Left ventricle myocardium inferior (tissue), 1 donor: ENCODE data around the gene OR2AG1. TPM values are rescaled to one million over a fixed set of nuclear protein-coding genes. Genes with fewer than 3 reads are reported as not detected.
A peak's percentile ranks its signal among the peaks of the same experiment; 100 is the strongest.

Experiments used
- DNase-seq: peaks from one replicate; pipeline ENCODE4 v3.0.0-alpha.2; 2020
- H3K27ac ChIP-seq: fragments of 200-600 bp; replicated peaks from 2 replicates; pipeline ENCODE4 v1.8.0; 2021
- H3K27me3 ChIP-seq: fragments of 200-600 bp; 2 replicates; pipeline ENCODE4 v1.8.0; 2021; ENCODE audit warnings: low read depth
- H3K36me3 ChIP-seq: fragments of 200-600 bp; 2 replicates; pipeline ENCODE4 v1.8.0; 2021
- H3K4me1 ChIP-seq: fragments of 200-600 bp; 2 replicates; pipeline ENCODE4 v1.8.0; 2021
- H3K4me3 ChIP-seq: fragments of 200-600 bp; 2 replicates; pipeline ENCODE4 v1.8.0; 2021; ENCODE audit warnings: mild to moderate bottlenecking, moderate library complexity
- H3K9me3 ChIP-seq: fragments of 200-600 bp; replicated peaks from 2 replicates; pipeline ENCODE4 v1.8.0; 2021
- CTCF ChIP-seq: fragments of 200-600 bp; IDR thresholded peaks from 2 replicates; pipeline ENCODE4 v1.8.0; 2021; ENCODE audit warnings: antibody characterized with exemption, mild to moderate bottlenecking, borderline replicate concordance
- intact Hi-C: fragments of 100-400 bp; cut with micrococcal nuclease; formaldehyde crosslinking; loops from one replicate; pipeline ENCODE4 v1.11.0; 2022
- total RNA-seq: library from RNA; stranded (reverse); fragmentation: NEBNext Ultra II Directional; extraction: Animal tissue kit (Norgen Biotek cat#: 25700); gene quantifications from one replicate; pipeline ENCODE4 v1.2.1, GENCODE V29; 2021
- donor health status: DM: no; HTN: yes; CAD: no; lungs with severe emphysema.

The OR2AG1 gene
- total RNA-seq, 1 donor from 2014 or later: not detected

- H3K4me1 ChIP-seq: peaks cover 6% of the 10 kb centered on the region
- peak; percentile 75 for TF ChIP-seq CTCF
- H3K27ac ChIP-seq: no peak overlapping the region
- H3K27me3 ChIP-seq: no peaks in the 10 kb centered on the region
- no peak overlapping the region for H3K4me3 ChIP-seq
- peaks cover 8% of the 10 kb centered on the region for H3K36me3 ChIP-seq
- intact Hi-C loops: no loop called here
- peaks cover 7% of the 10 kb centered on the region for H3K9me3 ChIP-seq
- DNase-seq: no peak
Observed at GRCh38 chr11:6737872-6738466, 44.9 kb upstream of the OR2AG1 start.

- no peak for TF ChIP-seq CTCF
- no peak overlapping the region for H3K4me3 ChIP-seq
- H3K9me3 ChIP-seq: peaks cover 7% of the 10 kb centered on the region
- H3K36me3 ChIP-seq: peaks cover 4% of the 10 kb centered on the region
- no peaks in the 10 kb centered on the region for H3K27me3 ChIP-seq
- H3K4me1 ChIP-seq: peaks cover 6% of the 10 kb centered on the region
- H3K27ac ChIP-seq: no peak overlapping the region
- DNase-seq: no peak
- intact Hi-C loops: no loop called here
Observed at GRCh38 chr11:6738590-6738989, 44.2 kb upstream of the OR2AG1 start.

GRCh38 chr11:6742260-6742659 is 40.6 kb upstream of the OR2AG1 start:
- no peak for TF ChIP-seq CTCF
- intact Hi-C loops: no loop called here
- H3K36me3 ChIP-seq: no peaks in the 10 kb centered on the region
- DNase-seq: no peak
- no peak overlapping the region for H3K27ac ChIP-seq
- H3K4me3 ChIP-seq: no peak overlapping the region
- H3K4me1 ChIP-seq: peaks cover 26% of the 10 kb centered on the region
- no peaks in the 10 kb centered on the region for H3K9me3 ChIP-seq
- H3K27me3 ChIP-seq: no peaks in the 10 kb centered on the region

GRCh38 chr11:6745018-6745417 is 37.8 kb upstream of the OR2AG1 start:
- Histone ChIP-seq H3K36me3 (no peaks in the 10 kb centered on the region), H3K4me3 (peak overlapping the region; percentile 60), H3K4me1 (peaks cover 21% of the 10 kb centered on the region), H3K9me3 (no peaks in the 10 kb centered on the region), H3K27ac (peak overlapping the region; percentile 85), H3K27me3 (no peaks in the 10 kb centered on the region)
- no peak for DNase-seq
- intact Hi-C loops: no loop called here
- no peak for TF ChIP-seq CTCF

- Histone ChIP-seq H3K36me3 (no peaks in the 10 kb centered on the region), H3K27ac (peak overlapping the region; percentile 85), H3K4me1 (peaks cover 21% of the 10 kb centered on the region), H3K27me3 (no peaks in the 10 kb centered on the region), H3K4me3 (peak overlapping the region; percentile 60), H3K9me3 (no peaks in the 10 kb centered on the region)
- intact Hi-C loops: no loop called here
- DNase-seq: no peak
- no peak for TF ChIP-seq CTCF
Observed at GRCh38 chr11:6745465-6746015, 37.3 kb upstream of the OR2AG1 start.
